SK-N-SH (cell line): Measurements from ENCODE around the gene MCTP2. TPM values are rescaled to one million over a fixed set of nuclear protein-coding genes. Genes with fewer than 3 reads are reported as not detected.

Experiments used
- CTCF ChIA-PET: fragments of 300-600, 350-600 bp; formaldehyde crosslinking; extraction: SDS; loops from one replicate; lab custom pipeline; 2021; lab: Yijun Ruan, JAX
- POLR2A ChIA-PET: fragments of 350-600 bp; sonication (Branson Sonifier 250); formaldehyde crosslinking; extraction: SDS; loops from one replicate; lab custom pipeline; 2020; ENCODE audit warnings: antibody characterized with exemption, inconsistent platforms; lab: Yijun Ruan, JAX
- DNase-seq: peaks from one replicate; pipeline ENCODE4 v3.0.0; 2012
- H2AFZ ChIP-seq: fragments of 200-600 bp; sonication (generic); 2 replicates; pipeline ENCODE4 v1.8.1; 2016; ENCODE audit warnings: antibody characterized with exemption, mild to moderate bottlenecking, low read depth
- H3F3A ChIP-seq: fragments of 200-600 bp; sonication (generic); replicated peaks from 2 replicates; pipeline ENCODE3; 2016; ENCODE audit warnings: antibody characterized with exemption, mild to moderate bottlenecking; ENCODE audit not compliant: insufficient read depth
- H3K27ac ChIP-seq, 2 experiments: fragments of 200-500 bp in 1 of 2; fragments of 200-600 bp in 1 of 2; sonication (Bioruptor generic) in 1 of 2; sonication (generic), shearing (Covaris generic) in 1 of 2; 2 replicates each; pipeline versions ENCODE4 v1.5.1 to v1.6.1; 2014 to 2016; ENCODE audit warnings: low read depth in 2 of 2, inconsistent platforms in 1 of 2, low read length in 1 of 2, mild to moderate bottlenecking in 1 of 2, mixed read lengths in 1 of 2
- H3K27me3 ChIP-seq: fragments of 200-600 bp; sonication (generic), shearing (Covaris generic); 2 replicates; pipeline ENCODE4 v1.6.1; 2016; ENCODE audit warnings: mixed run types; ENCODE audit not compliant: insufficient read depth
- H3K36me3 ChIP-seq, 2 experiments: fragments of 200-500 bp in 1 of 2; fragments of 200-600 bp in 1 of 2; sonication (Bioruptor generic) in 1 of 2; sonication (generic) in 1 of 2; replicated peaks in 1 of 2; 2 replicates each; pipeline versions ENCODE3 to v1.5.1; 2014 to 2016; ENCODE audit warnings: low read length in 1 of 2, mild to moderate bottlenecking in 1 of 2; ENCODE audit not compliant: insufficient read depth in 2 of 2, control insufficient read depth in 1 of 2
- H3K4me1 ChIP-seq, 2 experiments: fragments of 200-500 bp in 1 of 2; fragments of 200-600 bp in 1 of 2; sonication (Bioruptor generic) in 1 of 2; sonication (generic), shearing (Covaris generic) in 1 of 2; 2 replicates each; pipeline versions ENCODE4 v1.5.1 to v1.6.1; 2014 to 2016; ENCODE audit warnings: low read depth in 1 of 2, low read length in 1 of 2, mixed run types in 1 of 2; ENCODE audit not compliant: insufficient read depth in 2 of 2, control insufficient read depth in 1 of 2
- H3K4me2 ChIP-seq: fragments of 200-600 bp; sonication (generic), shearing (Covaris generic); 2 replicates; pipeline ENCODE4 v1.6.1; 2017; ENCODE audit warnings: mixed run types
- H3K4me3 ChIP-seq, 2 experiments: fragments of 200-500 bp in 1 of 2; fragments of 200-600 bp in 1 of 2; sonication (Bioruptor generic) in 1 of 2; sonication (generic), shearing (Covaris generic) in 1 of 2; 2 replicates each; pipeline versions ENCODE4 v1.5.1 to v1.8.1; 2014 to 2016; ENCODE audit warnings: low read depth in 2 of 2, inconsistent platforms in 1 of 2, low read length in 1 of 2, mild to moderate bottlenecking in 1 of 2, mixed read lengths in 1 of 2, moderate library complexity in 1 of 2
- H3K79me2 ChIP-seq: fragments of 200-600 bp; sonication (generic); 2 replicates; pipeline ENCODE4 v1.8.1; 2017; ENCODE audit warnings: mild to moderate bottlenecking; ENCODE audit not compliant: insufficient read depth
- H3K9ac ChIP-seq: fragments of 200-600 bp; sonication (generic); 2 replicates; pipeline ENCODE4 v1.6.1; 2017; ENCODE audit warnings: mixed run types
- H3K9me2 ChIP-seq: fragments of 200-600 bp; sonication (generic); 2 replicates; pipeline ENCODE4 v1.6.1; 2017; ENCODE audit warnings: mixed run types
- H3K9me3 ChIP-seq: fragments of 200-600 bp; sonication (generic); 2 replicates; pipeline ENCODE4 v1.6.1; 2017; ENCODE audit warnings: mixed run types, mild to moderate bottlenecking, moderate library complexity
- H4K20me1 ChIP-seq: fragments of 200-600 bp; sonication (generic); 2 replicates; pipeline ENCODE4 v1.6.1; 2017; ENCODE audit warnings: mild to moderate bottlenecking, mixed run types; ENCODE audit not compliant: insufficient read depth
- FOXJ3 ChIP-seq: sonication (generic); formaldehyde crosslinking; IDR thresholded peaks from 2 replicates; pipeline ENCODE4 v1.5.1; 2020; ENCODE audit warnings: mild to moderate bottlenecking, missing genetic modification reagents
- GATA2 ChIP-seq: sonication (generic); formaldehyde crosslinking; IDR thresholded peaks from 2 replicates; pipeline ENCODE4 v1.5.0; 2020; ENCODE audit warnings: mild to moderate bottlenecking, missing genetic modification reagents
- MAX ChIP-seq: IDR thresholded peaks from 2 replicates; pipeline ENCODE4 v1.4.0; 2012; ENCODE audit warnings: low read depth
- MXI1 ChIP-seq: IDR thresholded peaks from 2 replicates; pipeline ENCODE4 v1.6.1; 2012; ENCODE audit warnings: mild to moderate bottlenecking, low read depth, low read length, improper control_type of control experiment
- NFIC ChIP-seq: IDR thresholded peaks from 2 replicates; pipeline ENCODE4 v1.4.0; 2012; ENCODE audit warnings: borderline replicate concordance
- RCOR1 ChIP-seq: fragments of 150-350 bp; IDR thresholded peaks from 2 replicates; pipeline ENCODE4 v1.6.1; 2017; ENCODE audit warnings: antibody characterized with exemption, low read length
- REST ChIP-seq: IDR thresholded peaks from 2 replicates; pipeline ENCODE4 v1.6.1; 2012; ENCODE audit warnings: mild to moderate bottlenecking, low read depth, low read length, moderate library complexity
- RFX5 ChIP-seq: IDR thresholded peaks from 2 replicates; pipeline ENCODE4 v1.6.1; 2012; ENCODE audit warnings: mild to moderate bottlenecking, improper control_type of control experiment, low read length
- RXRA ChIP-seq: IDR thresholded peaks from 2 replicates; pipeline ENCODE4 v1.4.0; 2012; ENCODE audit warnings: low read depth, mild to moderate bottlenecking, borderline replicate concordance
- SIN3A ChIP-seq: IDR thresholded peaks from 2 replicates; pipeline ENCODE4 v1.6.1; 2012; ENCODE audit warnings: low read depth, mild to moderate bottlenecking, low read length, moderate library complexity, borderline replicate concordance
- TAF1 ChIP-seq: IDR thresholded peaks from 2 replicates; pipeline ENCODE4 v1.6.1; 2012; ENCODE audit warnings: low read depth, mild to moderate bottlenecking, low read length, moderate library complexity, borderline replicate concordance
- USF1 ChIP-seq: IDR thresholded peaks from 2 replicates; pipeline ENCODE4 v1.4.0; 2012; ENCODE audit warnings: low read depth, borderline replicate concordance
- YY1 ChIP-seq: IDR thresholded peaks from 2 replicates; pipeline ENCODE4 v1.4.0; 2012; ENCODE audit warnings: low read depth, mild to moderate bottlenecking
- ZBTB33 ChIP-seq: IDR thresholded peaks from 2 replicates; pipeline ENCODE4 v1.4.0; 2012; ENCODE audit warnings: low read depth, borderline replicate concordance
- WGBS: methylation state at CpG from one replicate; pipeline ENCODE4 v1.1.6; 2017; ENCODE audit warnings: low lambda C conversion rate; 5-methylcytosine and 5-hydroxymethylcytosine counted together
- polyA plus RNA-seq, 3 experiments: library from polyadenylated mRNA; depleted of rRNA; stranded (reverse); fragments of >200 nt; gene quantifications; 2 replicates each; pipeline ENCODE4 v1.2.3, GENCODE V29; 2012
- TF ChIP-seq, protein P1 (sequence below): IDR thresholded peaks from 2 replicates; pipeline ENCODE4; 2012

The MCTP2 gene
- polyA plus RNA-seq, 1 of the 3 experiments (the other 2 are of a cell fraction) = 0.26 TPM

- TF ChIP-seq REST = no peak
- TF ChIP-seq ZBTB33 = no peak
- TF ChIP-seq, protein P1, sequence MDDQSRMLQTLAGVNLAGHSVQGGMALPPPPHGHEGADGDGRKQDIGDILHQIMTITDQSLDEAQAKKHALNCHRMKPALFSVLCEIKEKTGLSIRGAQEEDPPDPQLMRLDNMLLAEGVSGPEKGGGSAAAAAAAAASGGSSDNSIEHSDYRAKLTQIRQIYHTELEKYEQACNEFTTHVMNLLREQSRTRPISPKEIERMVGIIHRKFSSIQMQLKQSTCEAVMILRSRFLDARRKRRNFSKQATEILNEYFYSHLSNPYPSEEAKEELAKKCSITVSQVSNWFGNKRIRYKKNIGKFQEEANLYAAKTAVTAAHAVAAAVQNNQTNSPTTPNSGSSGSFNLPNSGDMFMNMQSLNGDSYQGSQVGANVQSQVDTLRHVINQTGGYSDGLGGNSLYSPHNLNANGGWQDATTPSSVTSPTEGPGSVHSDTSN = no peak
- no peak for TF ChIP-seq TAF1
- no peak for TF ChIP-seq RXRA
- no peak for TF ChIP-seq RCOR1
These were observed 7.3 kb downstream of the MCTP2 start (continued) for GRCh38 chr15:94238539-94239118.

GRCh38 chr15:94239474-94239873 lies 8.1 kb downstream of the MCTP2 start:
- Histone ChIP-seq H3K9me2 (no peaks in the 10 kb centered on the region), H3K4me3 (no peak overlapping the region), H3K4me1 (no peaks in the 10 kb centered on the region; a peak in 1 of 4 replicates), H3K4me2 (no peak overlapping the region), H3K9ac (no peak overlapping the region), H3K9me3 (no peaks in the 10 kb centered on the region), H3K36me3 (no peaks in the 10 kb centered on the region), H3K79me2 (no peaks in the 10 kb centered on the region), H2AFZ (no peak overlapping the region), H3K27me3 (no peaks in the 10 kb centered on the region), H4K20me1 (no peaks in the 10 kb centered on the region), H3F3A (peaks cover 8% of the 10 kb centered on the region), H3K27ac (no peak overlapping the region)
- TF ChIP-seq SIN3A = no peak
- no peak for TF ChIP-seq MXI1
- TF ChIP-seq NFIC = no peak
- TF ChIP-seq FOXJ3 (CRISPR knock-in tag) = no peak
- no peak for TF ChIP-seq RCOR1
- TF ChIP-seq GATA2 = no peak
- no peak for TF ChIP-seq YY1
- TF ChIP-seq MAX = no peak
- TF ChIP-seq RFX5 = no peak
- TF ChIP-seq USF1 = no peak
- ChIA-PET CTCF (interaction anchor here (2.4 kb wide), 1 partner anchor 75 kb away, joined by 8 read pairs; no protein-coding TSS in a partner anchor), POLR2A (interaction anchor here (1.6 kb wide), 1 partner anchor 8 kb away, joined by 3 read pairs; the partner anchor contains the start of gene MCTP2)
- no peak for DNase-seq
- WGBS = 31% methylated on average over 2 of the region's 2 CpGs
